GM18520 (cell line): ENCODE data around the gene SLC12A7.
"Not testable (repeated sequence)": the region's sequence is repeated elsewhere in the genome, so short reads cannot be mapped to it uniquely, and the experiment has no call there.

Experiments
- ATAC-seq: cut with Tn5 transposase; IDR thresholded peaks from one replicate; pipeline ENCODE4 v1.9.1; 2021; ENCODE audit not compliant: unreplicated experiment

The SLC12A7 gene

DNA sequence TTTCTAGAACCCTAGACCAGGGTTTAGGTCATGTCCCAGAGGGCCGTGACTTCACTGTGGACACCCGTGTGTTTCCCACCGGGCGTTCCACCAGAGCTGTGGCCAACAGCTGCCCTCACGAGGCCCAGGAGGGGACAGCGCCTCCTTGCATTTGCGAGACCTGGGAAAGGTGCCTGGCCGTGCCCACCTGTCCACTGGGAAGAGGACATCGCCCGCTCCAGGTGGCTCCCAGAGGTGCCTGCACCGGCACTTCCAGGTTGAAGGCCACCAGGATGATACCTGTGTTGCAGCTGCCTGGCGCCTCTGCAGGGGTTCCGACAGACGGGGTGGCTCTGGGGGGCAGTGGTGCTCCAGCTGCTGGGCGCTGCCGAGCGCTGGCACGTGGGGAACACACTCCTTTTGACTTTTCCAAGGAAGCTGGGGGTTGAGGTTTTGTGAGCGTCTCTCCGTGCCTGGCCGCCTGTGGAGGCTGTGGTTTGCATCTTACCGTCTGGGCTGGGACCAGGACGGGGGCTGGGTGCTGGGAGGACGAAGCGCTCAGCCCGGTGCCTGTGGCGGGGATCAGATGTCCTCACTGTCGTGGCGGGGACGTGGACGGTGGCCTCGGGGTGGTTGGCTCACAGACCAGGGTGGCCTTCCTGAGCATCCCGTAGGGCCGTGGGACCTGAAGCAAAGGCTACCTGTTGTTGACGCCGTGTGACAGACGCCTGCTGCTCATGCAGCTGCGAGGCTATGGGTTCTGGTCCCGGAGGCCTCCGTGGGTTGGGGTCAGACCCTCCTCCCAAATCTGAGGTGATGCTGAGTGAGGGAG, 84.0 kb downstream of the SLC12A7 start:
- ATAC-seq: no peak

DNA sequence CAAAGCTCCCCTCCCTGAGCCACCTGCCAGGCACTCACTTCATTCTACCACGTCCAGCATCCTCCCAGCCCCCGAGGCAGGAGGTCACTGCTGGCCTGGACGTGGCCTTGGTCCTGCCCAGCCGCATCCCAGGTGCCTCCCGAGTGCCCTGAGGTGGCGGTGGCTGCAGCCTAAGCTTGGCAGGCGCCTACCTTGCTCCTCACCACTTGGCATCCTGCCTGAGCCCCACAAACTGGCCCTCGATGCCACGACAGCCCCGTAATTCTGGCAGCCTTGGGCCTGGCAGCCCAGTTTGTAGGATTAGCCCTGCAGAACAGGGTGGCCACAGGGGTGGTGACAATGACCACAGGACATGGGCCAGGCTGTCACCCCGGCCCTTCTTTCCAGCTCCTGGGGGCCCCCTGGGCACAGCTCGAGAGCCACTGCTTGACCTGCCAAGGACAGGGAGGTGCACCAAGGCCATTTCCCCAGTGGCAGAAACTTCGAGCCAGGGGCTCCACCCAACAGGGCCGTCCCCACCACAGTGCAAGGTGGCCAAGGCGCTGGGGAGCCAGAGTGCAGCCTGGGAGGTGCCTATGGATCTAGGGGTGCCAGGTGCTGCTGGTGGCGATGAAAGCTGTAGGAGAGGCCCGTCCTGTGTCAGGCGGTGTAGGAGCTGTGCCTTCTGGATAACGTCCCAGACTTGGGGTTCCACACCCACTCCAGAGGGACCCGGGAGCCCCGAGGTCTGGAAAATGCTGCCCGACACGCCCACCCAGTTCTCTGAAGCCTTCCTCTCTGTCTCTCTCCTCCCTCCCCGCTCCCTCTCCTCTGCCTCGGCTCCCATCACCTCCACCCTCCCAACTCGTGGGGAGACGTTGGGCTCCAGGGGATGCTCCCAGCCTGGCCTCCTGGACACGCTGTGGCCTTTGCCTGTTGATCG, 84.9 kb downstream of the SLC12A7 start:
- ATAC-seq: no peak

DNA sequence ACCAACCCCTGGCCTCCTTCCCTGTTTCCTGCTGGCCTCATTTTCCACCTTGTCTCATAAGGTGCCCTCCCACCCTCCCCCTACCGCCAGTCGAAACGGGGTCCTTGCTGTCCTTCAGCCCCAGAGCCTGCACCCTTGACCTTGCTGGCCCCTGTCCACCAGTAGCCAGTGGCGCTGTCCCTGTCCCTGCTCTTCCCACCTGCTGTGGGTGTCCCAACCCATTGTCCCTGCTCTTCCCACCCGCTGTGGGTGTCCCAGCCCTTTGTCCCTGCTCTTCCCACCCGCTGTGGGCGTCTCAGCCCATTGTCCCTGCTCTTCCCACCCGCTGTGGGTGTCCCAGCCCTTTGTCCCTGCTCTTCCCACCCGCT, 89.9 kb downstream of the SLC12A7 start:
- ATAC-seq: not testable (repeated sequence)

DNA sequence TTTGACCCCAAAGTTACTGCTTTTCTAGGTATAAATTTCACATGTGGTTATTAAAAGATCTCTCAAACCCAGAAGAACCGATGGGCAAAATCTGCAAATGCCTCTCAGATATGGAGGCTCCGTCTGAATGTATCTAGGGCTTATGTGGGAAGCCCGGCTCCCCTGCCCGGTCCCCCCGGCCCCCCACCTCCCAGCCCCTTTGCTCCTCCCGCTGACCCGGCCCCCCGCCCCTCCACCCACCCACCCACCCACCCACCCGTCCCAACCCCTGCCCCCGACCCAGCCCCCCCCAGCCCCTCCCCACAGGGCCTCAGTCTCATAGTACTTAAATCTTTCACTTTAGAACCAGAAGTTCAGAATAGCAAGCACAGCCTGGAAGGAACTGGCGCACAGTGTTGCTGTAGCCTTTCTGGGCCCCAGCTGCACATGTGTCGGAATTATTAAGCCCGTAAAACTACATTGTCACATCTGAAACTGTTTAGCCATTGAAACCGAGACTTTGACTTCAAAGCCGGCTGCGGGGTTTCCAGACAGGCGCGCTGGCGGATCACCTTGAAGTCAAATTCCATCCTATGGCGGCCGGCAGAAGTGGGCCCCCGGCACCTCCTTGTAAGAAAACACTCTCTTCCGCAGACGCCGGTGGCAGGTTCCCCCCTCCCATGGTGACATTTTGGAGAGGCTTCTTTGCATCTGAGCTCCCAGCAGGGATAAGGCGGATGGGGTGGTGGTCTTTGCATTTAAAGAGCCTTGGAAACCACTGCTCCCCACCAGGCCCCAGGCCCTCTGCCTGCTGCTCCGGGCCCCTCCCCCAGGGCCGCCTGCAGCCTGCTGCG, 90.5 kb downstream of the SLC12A7 start:
- ATAC-seq: no peak

DNA sequence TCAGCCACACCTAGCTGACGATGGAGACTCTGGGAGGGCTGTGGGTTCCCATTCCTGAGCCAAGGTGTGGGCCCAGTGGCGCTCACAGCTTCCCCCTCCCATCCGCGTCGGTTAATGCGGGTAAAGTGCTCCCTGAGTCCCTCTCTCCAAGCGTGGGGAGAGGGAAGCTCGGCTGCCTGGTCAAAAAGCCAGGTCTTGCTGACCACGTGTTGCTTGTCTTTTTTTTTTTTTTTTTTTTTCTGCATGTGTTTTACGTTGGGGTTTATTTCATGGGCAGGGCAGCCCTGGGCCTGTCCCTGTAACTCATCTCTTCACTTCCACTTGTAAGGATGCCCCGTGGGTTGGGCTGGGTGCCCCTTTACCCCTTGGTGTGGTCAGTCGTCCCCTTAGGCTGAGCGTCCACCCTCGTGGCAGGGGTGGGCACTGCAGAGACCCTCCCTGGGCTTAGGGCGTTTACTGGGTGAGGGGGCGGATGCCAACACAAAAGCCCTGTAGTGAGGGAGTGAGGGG, 91.4 kb downstream of the SLC12A7 start:
- ATAC-seq: no peak

DNA sequence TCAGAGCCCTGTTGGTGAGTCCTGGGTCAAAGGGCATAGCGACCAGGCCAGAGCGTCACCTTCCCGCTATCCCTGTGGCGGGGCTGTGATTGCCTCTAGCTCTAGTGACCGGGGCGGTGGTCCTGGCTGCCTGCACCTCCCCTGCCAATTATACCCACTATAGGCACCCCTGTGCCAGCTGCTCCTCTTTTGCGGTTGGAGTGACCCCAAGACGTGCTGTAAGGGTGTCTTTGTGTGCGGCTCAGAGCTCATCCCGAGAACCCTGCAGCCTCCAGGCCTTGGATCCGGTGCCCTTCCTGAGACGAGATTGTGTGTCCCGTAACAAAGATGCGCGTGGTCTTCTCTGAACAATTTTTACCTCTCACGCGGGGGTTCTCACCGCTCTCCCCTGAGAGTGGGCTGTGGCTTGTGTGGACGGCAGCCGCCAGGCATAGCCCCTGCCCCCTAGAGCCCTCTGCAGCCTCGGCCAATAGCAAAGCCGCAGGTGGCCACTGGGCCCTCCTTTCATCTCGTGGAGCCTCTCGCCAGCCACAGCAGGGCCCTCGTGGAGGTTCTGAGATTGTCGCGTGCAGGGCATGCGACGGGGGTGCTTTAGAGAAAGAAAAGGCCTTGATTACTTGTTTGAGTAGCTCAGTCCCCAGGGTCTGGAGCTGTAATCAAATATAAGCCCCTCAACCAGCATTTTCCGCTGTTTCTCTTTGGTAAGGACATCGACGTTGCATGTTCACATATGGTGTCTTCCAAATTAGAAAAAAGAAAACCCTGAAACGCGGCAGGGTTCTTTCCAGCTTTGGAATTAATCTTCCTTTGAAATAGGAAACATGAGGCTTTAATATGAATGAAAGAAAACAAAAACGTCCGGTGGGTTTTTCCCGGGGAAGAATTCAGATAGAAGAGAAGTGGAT, 92.6 kb downstream of the SLC12A7 start:
- no peak for ATAC-seq

DNA sequence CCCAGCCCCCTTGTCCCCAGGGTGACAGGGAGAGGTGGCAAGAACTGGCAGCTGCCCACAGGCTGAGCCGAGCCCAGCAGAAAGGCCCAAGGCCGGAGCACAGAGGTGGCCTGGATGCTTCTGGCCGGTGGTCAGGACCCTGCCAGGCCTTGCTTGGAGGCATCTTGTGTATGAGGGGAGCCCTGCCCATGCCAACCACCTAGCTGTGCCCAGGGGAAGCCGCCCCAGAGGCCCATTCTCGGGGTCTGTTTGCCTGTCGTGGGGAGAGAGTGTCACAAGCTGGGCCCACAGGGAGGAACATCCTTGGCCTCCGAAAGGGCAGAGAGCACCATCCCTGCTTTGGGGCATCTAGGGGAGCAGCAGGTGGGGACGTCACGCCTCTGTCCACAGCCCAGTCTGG, 93.3 kb downstream of the SLC12A7 start:
- no peak for ATAC-seq

DNA sequence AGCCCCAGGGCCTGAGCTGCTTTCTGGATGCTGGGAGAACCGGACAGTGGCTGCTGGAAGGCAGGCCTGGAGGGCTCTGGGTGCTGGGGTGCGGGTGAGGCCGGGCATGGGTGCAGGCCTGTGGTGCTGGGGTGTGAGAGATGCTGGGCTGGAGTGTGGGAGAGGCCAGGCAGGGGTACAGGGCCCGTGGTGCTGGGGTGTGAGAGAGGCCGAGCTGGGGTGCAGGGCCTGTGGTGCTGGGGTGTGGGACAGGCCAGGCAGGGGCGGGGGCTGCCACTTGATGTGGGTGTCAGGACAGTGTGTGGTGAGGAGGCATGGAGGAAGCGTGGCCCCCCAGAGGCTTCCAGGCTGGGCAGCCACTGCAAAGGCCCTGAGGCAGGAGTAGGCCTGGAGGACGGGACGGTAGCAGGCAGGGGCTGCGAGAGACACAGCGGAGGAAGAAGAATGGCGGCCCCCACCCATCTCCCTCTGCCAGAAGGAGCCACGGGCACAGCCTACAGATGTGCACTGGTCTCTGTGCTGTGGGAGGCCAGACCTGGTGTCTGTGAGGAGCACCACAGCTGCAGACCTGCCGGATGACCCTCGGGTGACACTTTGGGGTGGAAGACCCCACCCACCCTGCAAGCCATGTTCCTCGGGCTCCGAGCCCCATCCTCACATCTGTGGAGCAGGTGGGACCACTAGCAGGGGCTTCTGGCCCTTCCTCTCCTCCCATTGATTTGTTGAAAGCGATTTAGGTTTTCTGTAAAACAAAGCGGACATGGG, 94.0 kb downstream of the SLC12A7 start:
- ATAC-seq: no peak

DNA sequence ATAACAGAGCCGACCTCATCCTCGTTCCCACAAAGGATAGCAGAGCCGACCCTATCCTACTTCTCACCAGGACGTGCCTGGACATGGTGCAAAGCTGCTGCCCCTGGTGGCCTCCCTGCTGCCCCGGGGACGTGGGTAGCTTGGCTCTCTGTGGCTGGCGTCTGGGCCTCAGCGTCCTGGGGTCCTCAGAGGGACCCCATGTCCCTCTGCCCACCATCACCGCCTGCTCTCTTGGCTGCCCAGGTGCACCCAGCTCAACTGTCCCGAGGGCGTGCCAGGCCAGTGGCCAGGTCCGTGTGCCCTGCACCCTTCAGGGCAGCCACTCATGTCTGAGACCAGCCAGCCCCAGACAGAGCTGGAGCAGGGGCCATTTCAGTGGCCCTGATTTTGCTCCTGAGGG, 94.8 kb downstream of the SLC12A7 start:
- ATAC-seq: no peak

DNA sequence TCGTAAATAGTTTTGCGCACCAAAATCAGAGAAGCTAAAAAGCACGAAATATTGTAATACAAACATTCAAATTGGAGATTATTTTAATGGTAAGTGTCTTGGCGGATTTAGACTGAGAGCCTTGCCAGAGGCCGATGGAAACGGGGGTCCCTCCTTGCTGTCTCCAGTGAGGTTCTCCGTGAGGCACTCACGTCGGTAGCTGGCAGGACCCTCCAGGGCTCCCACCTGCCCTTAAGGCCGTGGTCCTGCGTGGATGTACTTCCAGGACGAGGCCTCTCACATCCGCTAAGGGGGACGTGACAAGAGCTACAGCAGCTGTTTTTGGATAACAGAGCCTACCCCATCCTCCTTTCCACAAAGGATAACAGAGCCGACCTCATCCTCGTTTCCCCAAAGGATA, 95.4 kb downstream of the SLC12A7 start:
- no peak for ATAC-seq

DNA sequence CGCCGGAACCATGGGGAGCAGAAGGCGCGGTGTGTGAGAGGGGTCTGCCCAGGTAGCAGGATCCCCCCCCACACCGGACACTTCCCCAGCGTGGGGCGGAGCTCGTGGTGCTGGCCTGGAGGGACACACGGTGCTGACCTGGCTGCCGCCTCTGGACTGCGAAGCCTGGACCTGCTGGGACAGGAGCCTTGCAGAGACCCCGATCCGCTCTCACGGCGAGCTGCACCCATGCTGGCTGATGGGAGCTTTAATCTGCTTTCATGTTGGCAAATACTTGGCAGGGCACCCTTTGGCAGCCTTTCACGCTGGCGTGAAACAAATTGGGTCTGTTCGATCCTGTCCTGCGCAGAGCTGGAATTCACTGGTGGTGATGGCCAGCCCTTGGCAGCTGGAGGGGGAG, 95.8 kb downstream of the SLC12A7 start:
- no peak for ATAC-seq

DNA sequence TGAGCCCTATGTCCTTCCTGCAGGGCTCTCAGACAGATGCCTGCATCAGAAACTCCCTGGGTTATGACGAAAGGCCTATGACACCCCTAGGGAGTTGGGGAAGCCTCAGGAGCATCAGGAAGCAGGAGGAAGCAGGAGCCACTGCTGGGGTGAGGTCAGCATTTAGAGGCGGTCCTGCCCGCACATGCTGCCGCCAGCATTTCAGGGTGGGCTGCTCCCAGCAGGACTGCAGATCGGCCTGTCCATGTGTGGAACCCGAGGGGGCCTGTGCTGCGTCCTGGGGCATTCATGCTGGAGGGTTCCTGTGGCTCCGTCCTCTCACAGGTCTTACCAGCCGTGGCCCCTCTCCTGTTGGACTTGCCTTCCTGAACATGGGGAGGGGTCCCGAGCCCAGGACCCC, 96.4 kb downstream of the SLC12A7 start:
- ATAC-seq: no peak

DNA sequence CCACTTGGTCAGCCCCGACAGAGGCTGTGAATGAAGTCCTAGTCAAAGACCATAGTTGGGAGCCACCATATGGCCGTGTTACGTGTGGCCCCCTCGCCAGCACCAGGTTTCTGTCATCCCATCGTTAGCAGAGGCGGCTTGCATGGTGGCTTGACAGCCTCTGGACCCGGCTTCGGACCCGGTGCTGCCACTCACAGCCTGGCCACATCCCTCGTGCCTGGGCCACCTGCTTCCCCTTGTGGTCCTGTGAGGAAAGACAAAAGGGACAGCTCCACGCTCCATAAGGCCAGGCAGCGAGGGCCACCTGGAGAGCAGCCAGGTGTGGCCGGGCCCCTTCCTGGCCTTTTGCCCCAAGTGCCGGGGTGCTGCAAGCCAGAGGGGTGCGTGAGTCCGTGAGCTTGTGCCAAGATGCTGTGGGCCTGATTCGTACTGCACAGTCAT, 97.1 kb downstream of the SLC12A7 start:
- ATAC-seq: no peak

DNA sequence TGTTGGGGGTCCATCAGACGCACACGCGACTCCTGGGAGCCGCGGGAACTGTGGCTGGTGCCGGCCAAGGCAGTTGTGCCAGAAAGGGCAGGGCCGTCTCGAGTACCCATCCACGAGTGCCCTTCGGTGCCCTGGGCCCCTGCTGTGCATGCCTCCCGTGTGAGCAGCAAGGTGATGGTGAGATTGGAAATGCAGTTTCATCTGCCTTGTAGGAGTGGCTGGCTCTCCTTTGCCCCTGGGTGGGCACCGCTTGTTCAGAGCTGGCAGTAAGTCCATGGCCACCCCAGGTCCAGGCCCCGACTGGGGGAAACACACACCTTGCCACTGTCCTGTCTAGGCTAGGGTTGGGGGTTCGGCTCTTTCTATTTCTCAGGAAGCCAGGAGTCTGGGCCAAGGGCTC, 97.5 kb downstream of the SLC12A7 start:
- ATAC-seq: no peak

DNA sequence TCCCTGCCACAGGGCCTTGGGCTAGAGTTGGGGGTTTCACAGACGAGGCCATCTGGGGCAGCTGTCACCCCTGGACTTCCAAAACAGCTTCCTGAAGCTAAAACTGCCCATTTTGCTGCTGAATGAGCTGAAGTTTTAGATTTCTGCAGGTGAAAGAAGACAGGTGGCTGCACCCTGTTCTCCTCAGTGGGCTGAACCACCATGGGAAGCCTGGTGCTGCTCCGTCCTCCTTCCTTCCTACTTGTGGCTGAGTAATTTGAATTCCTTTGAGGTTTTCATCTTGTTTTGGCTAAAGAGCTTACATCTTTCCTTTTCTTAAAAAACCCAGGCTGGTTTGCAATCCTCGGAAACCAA, 97.9 kb downstream of the SLC12A7 start:
- no peak for ATAC-seq

DNA sequence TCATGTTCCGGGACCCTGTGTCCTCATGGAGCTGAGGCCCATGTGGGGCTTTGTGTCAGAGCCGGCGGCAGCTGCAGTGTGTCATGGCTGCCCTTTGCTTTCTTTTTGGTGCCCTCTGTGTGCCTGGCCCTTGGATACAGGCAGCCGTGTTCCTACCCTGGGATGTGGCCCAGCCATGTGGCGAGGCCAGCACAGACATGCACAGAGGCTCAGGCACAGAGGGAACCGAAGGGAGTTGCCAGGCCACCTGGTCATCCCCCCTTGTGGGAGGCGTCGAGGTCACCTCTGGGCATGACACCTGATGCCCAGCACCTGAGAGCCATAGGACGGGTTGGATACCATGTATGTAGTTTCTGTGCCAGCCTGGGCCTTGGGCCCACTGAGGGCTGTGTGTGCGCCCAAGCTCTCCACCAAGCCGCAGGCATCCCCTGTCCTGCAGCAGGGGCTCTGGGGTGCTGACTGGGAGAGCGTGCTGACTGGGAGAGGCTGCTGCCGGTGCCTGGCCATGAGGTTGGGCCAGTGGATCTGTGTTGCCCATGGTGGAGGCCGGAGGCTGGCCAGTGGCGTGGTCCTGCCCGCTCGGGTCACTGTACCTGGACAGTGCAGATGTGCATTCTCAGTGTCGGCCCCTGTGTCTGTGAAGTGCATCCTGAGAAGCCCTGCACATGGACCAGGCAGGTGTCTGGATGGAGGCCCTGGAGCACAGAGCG, 98.5 kb downstream of the SLC12A7 start:
- no peak for ATAC-seq

DNA sequence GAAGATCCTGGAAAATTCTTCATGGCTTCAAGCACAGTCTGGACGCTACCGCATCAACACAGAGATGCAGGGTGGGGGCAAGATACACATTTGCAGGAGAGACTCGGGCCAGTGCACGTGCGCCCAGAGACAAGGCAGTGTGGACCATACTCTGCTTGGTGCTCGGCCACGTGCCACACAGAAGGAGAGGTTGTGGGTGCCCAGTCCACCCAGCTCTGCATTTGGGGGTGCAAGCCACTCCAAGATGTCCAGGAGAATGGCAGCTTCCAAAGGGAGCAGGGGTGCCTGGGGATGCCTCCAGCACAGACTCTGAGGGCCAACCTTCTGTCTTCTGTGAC, 99.0 kb downstream of the SLC12A7 start:
- no peak for ATAC-seq

DNA sequence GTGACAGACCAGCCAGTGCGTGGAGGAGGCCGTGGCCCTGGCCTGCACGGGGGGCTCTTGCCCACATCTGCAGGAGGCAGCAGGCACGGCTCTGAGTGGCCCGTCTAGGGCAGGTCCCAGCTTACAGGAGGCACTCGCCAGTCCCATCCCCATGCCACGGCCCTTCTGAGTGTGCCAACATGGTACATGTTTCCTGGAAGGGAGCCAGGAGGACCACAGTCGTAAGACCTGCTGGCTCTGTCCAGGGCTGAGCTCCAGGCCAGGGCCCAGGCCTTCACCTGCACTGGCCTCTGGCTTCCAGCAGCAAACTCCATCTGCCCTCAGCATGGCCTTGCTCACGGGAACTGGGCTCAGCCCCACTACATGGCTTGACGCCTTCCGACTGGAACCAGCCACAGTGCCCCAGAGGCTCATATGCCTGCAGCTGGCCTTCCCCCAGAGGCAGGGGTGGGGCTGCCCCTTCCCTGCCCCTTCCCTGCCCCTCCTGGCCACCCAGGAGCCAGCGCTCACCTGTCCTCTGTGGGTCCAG, 99.5 kb downstream of the SLC12A7 start:
- ATAC-seq: no peak
